C4-2B (cell line): ENCODE measurements around the gene LIX1L.

Source experiments
- CTCF ChIP-seq: fragments of 450-650 bp; conservative IDR thresholded peaks from 2 replicates; pipeline ENCODE4 v1.5.1; 2017; ENCODE audit warnings: mild to moderate bottlenecking
- ZFX ChIP-seq: fragments of 450-650 bp; IDR thresholded peaks from 2 replicates; pipeline ENCODE4 v1.6.1; 2017

GRCh38 chr1:145901312-145902021, 56.4 kb downstream of the LIX1L start:
- TF ChIP-seq CTCF (no peak), ZFX (no peak)
